K562 (cell line): Measurements from ENCODE around the gene FGGY. TPM values are rescaled to one million over a fixed set of nuclear protein-coding genes. Genes with fewer than 3 reads are reported as not detected.

Experiments used
- ATAC-seq: fragments of 200-7000 bp; cut with Tn5 transposase; 3 replicates; pipeline ENCODE4 v1.9.1; 2020; ENCODE audit warnings: moderate library complexity
- BruUV-seq: library from RNA; stranded (reverse); fragments of 400-500 nt; replicated peaks from 2 replicates; lab custom pipeline; 2021; lab: Mats Ljungman, UMichigan
- CTCF ChIA-PET: fragments of 300-600 bp; formaldehyde crosslinking; extraction: SDS; loops from one replicate; lab custom pipeline; 2021; ENCODE audit warnings: low intra/inter-chr PET ratio; lab: Yijun Ruan, JAX
- POLR2A ChIA-PET: fragments of 300-600, 350-650 bp; sonication (Branson Sonifier 250); formaldehyde crosslinking; extraction: SDS; loops from one replicate; lab custom pipeline; 2021; ENCODE audit warnings: antibody characterized with exemption, inconsistent platforms; lab: Yijun Ruan, JAX
- DNase-seq, 4 experiments: peaks; one replicate each; pipeline versions ENCODE4 v3.0.0 to v3.0.0-alpha.2; 2011 to 2018; ENCODE audit warnings: low spot score in 3 of 4, mixed read lengths in 3 of 4; ENCODE audit errors: extremely low read depth in 1 of 4
- FAIRE-seq: peaks from 2 replicates; lab custom pipeline; 2011; peaks lifted over from hg19 to GRCh38; lab: Jason Lieb, UNC
- H2AFZ ChIP-seq: 2 replicates; pipeline ENCODE4 v1.6.0; 2011; ENCODE audit warnings: low read depth, low read length, control low read depth, inconsistent platforms
- H3K27ac ChIP-seq: fragments of 200-600 bp; 3 replicates; pipeline ENCODE4 v1.8.0; 2011; ENCODE audit warnings: low read depth, mild to moderate bottlenecking, control low read depth, inconsistent platforms, low read length, moderate library complexity, mixed read lengths; ENCODE audit errors: extremely low read depth
- H3K27me3 ChIP-seq, 2 experiments: fragments of 300-600 bp in 1 of 2; 2 replicates in 1 of 2; 3 replicates in 1 of 2; pipeline versions ENCODE4 v1.6.0 to v1.8.0; 2011; ENCODE audit warnings: inconsistent platforms in 2 of 2, low read length in 2 of 2, mild to moderate bottlenecking in 1 of 2, mixed read lengths in 1 of 2, moderate library complexity in 1 of 2; ENCODE audit not compliant: control insufficient read depth in 2 of 2, insufficient read depth in 2 of 2
- H3K36me3 ChIP-seq: fragments of 300-600 bp; 3 replicates; pipeline ENCODE4 v1.8.0; 2011; ENCODE audit warnings: mild to moderate bottlenecking, low read length, inconsistent platforms; ENCODE audit not compliant: control insufficient read depth, insufficient read depth
- H3K4me1 ChIP-seq, 2 experiments: fragments of 200-600 bp in 1 of 2; replicated peaks in 1 of 2; 2 replicates in 1 of 2; 3 replicates in 1 of 2; pipeline versions ENCODE4 v1.5.1 to v1.8.0; 2011; ENCODE audit warnings: inconsistent platforms in 2 of 2, low read length in 2 of 2, mild to moderate bottlenecking in 1 of 2, mixed read lengths in 1 of 2, moderate library complexity in 1 of 2; ENCODE audit not compliant: control insufficient read depth in 2 of 2, insufficient read depth in 2 of 2
- H3K4me2 ChIP-seq: 2 replicates; pipeline ENCODE4 v1.6.1; 2011; ENCODE audit warnings: low read length, control low read depth, inconsistent platforms, mixed read lengths; ENCODE audit not compliant: insufficient read depth
- H3K4me3 ChIP-seq: fragments of 200-600 bp; sonication (generic), shearing (Covaris generic); 2 replicates; pipeline ENCODE4 v1.5.1; 2016; ENCODE audit warnings: control low read depth, inconsistent platforms
- H3K79me2 ChIP-seq: fragments of 200-600 bp; 3 replicates; pipeline ENCODE4 v1.8.0; 2011; ENCODE audit warnings: low read length, inconsistent platforms; ENCODE audit not compliant: control insufficient read depth, insufficient read depth
- H3K9ac ChIP-seq, 2 experiments: 2 replicates each; pipeline versions ENCODE4 v1.6.0 to v1.6.1; 2011; ENCODE audit warnings: low read depth in 2 of 2, low read length in 2 of 2, control low read depth in 1 of 2, inconsistent platforms in 1 of 2, mild to moderate bottlenecking in 1 of 2, mixed read lengths in 1 of 2; ENCODE audit not compliant: insufficient read depth in 1 of 2
- H3K9me1 ChIP-seq: one replicate; pipeline ENCODE4 v1.6.0; 2011; ENCODE audit warnings: inconsistent platforms, mild to moderate bottlenecking, low read length, moderate library complexity; ENCODE audit not compliant: control insufficient read depth, insufficient read depth
- H3K9me3 ChIP-seq: replicated peaks from 2 replicates; pipeline ENCODE4 v1.5.1; 2011; ENCODE audit warnings: low read depth, low read length, inconsistent platforms; ENCODE audit not compliant: control insufficient read depth, insufficient read depth
- H4K20me1 ChIP-seq: replicated peaks from 2 replicates; pipeline ENCODE4 v1.6.1; 2011; ENCODE audit warnings: low read length, inconsistent platforms, mixed read lengths; ENCODE audit not compliant: control insufficient read depth, insufficient read depth
- WGBS: fragments of 100-300 bp; shearing (Covaris generic); methylation state at CpG from one replicate; pipeline ENCODE4 v1.1.6; 2016; ENCODE audit warnings: low coverage, mixed read lengths; ENCODE audit not compliant: insufficient coverage; ENCODE audit errors: missing lambda C conversion rate; 5-methylcytosine and 5-hydroxymethylcytosine counted together
- in situ Hi-C: fragments of 300-500 bp; cut with MboI; formaldehyde crosslinking; loops from 4 replicates; pipeline ENCODE4 v1.15.0; 2018; ENCODE audit warnings: inconsistent platforms, mixed read lengths
- intact Hi-C: fragments of 100-400 bp; cut with micrococcal nuclease; formaldehyde crosslinking; loops from 2 replicates; pipeline ENCODE4 v1.14.2; 2022
- polyA plus RNA-seq, 8 experiments: library from polyadenylated mRNA; depleted of rRNA in 4 of 8; stranded (reverse) in 5 of 8; unstranded in 3 of 8; fragments of >200 nt; fragmentation: Nextera tagmentation in 2 of 8; fragmentation: Illumina TruSeq in 1 of 8; extraction: Ambion mirVana in 2 of 8; extraction: Trizol in 1 of 8; gene quantifications; 2 replicates each; pipeline versions ENCODE4 v1.2.1 to v1.2.3, GENCODE V29; 2011 to 2014; ENCODE audit warnings: inconsistent platforms in 1 of 8, missing spikeins in 1 of 8
- total RNA-seq, 7 experiments: library from RNA; depleted of rRNA in 6 of 7; stranded (reverse); fragments of >200 nt in 6 of 7; fragmentation: Illumina TruSeq in 2 of 7; extraction: Trizol in 2 of 7; gene quantifications; 2 replicates each; pipeline versions ENCODE4 v1.2.1 to v1.2.3, GENCODE V29; 2011 to 2021; ENCODE audit warnings: low replicate concordance in 1 of 7
- TF ChIP-seq, protein P1 (sequence below), 2 experiments: IDR thresholded peaks; 2 replicates each; pipeline ENCODE4 v1.6.1; 2012; ENCODE audit warnings: improper control_type of control experiment in 2 of 2, low read depth in 2 of 2, low read length in 2 of 2, borderline replicate concordance in 1 of 2

FGGY gene
- total and polyA plus RNA-seq, 9 of the 15 experiments (the other 6 are each of a cell fraction or from before 2014, with no cell fraction given): 9.7 to 19.2 (median 12.6) TPM

GRCh38 chr1:59645893-59646292 is 349.0 kb downstream of the FGGY start:
- Histone ChIP-seq H3K27me3 (no peaks in the 10 kb centered on the region), H3K4me2 (no peak overlapping the region), H3K4me3 (no peak overlapping the region), H2AFZ (no peak overlapping the region), H3K9me1 (no peaks in the 10 kb centered on the region), H3K9ac (no peak overlapping the region), H3K4me1 (no peaks in the 10 kb centered on the region; a peak in 1 of 5 replicates), H3K9me3 (no peaks in the 10 kb centered on the region), H3K27ac (no peak overlapping the region), H3K79me2 (no peaks in the 10 kb centered on the region), H4K20me1 (no peaks in the 10 kb centered on the region), H3K36me3 (no peaks in the 10 kb centered on the region)
- TF ChIP-seq, protein P1, sequence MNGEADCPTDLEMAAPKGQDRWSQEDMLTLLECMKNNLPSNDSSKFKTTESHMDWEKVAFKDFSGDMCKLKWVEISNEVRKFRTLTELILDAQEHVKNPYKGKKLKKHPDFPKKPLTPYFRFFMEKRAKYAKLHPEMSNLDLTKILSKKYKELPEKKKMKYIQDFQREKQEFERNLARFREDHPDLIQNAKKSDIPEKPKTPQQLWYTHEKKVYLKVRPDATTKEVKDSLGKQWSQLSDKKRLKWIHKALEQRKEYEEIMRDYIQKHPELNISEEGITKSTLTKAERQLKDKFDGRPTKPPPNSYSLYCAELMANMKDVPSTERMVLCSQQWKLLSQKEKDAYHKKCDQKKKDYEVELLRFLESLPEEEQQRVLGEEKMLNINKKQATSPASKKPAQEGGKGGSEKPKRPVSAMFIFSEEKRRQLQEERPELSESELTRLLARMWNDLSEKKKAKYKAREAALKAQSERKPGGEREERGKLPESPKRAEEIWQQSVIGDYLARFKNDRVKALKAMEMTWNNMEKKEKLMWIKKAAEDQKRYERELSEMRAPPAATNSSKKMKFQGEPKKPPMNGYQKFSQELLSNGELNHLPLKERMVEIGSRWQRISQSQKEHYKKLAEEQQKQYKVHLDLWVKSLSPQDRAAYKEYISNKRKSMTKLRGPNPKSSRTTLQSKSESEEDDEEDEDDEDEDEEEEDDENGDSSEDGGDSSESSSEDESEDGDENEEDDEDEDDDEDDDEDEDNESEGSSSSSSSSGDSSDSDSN (IDR thresholded peaks at IDR 0.05; ENCODE audit: borderline replicate concordance in 1 of 2, low read depth in 2 of 2, low read length in 2 of 2): no peak
- in situ Hi-C loops: no loop called here
- ChIA-PET CTCF (no interaction called here), POLR2A (no interaction called here)
- 17% methylated on average over 2 of the region's 2 CpGs for WGBS
- intact Hi-C loops: no loop called here
- DNase-seq (no peak), ATAC-seq (no peak), FAIRE-seq (no peak)
- no TSS peak for BruUV-seq
